NCI-H2029 (cell line): ENCODE measurements around the gene UEVLD.
"Not testable (repeated sequence)": the region's sequence is repeated elsewhere in the genome, so short reads cannot be mapped to it uniquely, and the experiment has no call there.

ENCODE experiments used
- DNase-seq: peaks from one replicate; lab custom pipeline; 2025; lab: John Stamatoyannopoulos, UW

UEVLD gene

DNA sequence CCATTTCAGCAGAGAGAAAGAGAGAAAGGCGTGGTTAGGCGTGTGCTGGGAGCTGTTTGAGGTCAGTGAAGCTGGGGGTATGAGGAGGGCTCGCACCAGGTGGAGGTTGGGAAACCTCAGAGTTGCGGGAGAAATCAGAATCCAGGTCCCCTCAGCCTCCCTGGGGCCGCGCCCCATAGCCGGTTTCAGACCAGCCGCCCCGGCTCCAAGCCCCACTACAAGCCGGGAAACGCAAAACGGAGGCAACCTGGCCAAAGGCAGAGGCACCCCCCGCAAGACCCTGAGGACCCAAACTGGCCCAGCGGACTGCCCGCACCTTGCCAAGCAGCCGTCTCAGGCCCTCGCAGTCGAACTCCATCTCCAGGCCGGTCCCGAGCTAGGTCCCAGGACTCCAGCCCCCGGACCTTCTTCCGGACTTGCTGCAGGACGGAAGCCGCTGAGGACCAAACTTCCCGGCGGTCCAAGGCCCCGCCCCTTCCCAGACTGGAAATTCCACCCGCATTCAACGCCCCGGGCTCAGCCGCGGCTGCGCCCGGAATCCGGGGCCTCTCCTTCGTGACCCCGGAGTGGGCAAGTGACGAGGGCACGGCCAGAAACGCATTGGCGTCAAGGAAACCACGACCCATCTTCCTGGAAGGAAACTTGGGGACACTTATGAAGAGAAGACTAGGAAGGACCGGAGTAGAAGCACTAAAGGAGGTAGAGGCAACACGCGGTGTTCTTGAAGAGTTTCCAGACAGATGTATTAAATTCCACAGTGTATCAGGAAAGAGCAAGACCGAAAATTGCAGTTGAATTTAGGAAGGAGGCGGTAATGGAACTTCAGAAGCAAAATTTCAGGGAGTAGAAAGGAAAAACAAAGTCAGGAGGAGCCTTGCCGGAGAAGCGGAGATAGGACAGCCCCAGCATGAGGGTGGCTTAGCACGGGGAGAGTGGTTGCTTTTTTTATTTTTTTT, at the start of gene UEVLD:
Gene UEVLD (minus strand): TSS at position 438 of the 956 bp plus-strand sequence. CDS start 80 bp downstream, at position 358.
- DNase-seq, result peak; percentile 55

DNA sequence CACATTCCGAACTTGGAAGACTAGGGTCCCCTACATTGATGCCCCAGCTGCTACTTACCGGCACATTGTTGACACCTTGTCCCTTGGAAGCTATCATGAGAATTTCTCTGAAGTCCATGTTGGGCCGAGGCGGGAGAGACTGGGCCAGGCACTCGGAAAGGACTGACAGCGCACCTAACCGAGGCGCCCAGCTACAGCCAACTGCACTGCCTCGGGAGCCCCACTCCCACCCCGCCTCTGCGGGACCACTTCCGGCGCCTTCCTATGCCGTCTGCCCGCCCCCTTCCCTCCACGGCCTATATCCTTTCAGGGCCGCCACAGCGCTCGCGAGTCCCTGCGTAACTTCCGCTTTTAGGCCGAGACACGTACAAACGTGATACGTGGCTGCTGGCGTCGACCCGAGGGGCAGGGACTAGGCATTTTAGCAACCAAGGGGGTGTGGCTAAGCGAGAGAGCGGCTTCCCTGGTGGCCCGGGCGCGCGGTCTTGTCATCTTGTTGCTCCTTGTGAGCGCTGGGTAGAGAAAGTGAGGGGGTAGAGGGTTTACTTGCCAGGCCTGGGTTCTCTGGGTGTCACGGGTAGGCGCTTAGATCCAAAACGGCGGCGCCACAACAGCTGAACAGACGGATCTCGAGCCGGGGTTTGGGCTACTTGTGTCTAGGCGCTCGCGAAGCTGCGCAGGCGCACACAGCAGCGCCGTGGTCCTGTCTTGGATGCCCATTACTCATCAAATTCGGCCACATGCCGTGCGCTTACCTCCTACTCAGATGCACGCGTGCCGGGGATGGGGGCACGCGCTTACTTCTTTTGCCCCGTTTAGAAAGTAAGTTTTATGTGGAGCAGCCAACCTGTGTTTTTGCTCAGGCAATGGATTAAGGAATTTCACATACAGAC, 45.9 kb upstream of the UEVLD start, which contains the start of gene SPTY2D1:
Gene SPTY2D1 (minus strand): TSS at position 203 of the 893 bp plus-strand sequence. CDS start 85 bp downstream, at position 118.
- DNase-seq, result peak; percentile 99

DNA sequence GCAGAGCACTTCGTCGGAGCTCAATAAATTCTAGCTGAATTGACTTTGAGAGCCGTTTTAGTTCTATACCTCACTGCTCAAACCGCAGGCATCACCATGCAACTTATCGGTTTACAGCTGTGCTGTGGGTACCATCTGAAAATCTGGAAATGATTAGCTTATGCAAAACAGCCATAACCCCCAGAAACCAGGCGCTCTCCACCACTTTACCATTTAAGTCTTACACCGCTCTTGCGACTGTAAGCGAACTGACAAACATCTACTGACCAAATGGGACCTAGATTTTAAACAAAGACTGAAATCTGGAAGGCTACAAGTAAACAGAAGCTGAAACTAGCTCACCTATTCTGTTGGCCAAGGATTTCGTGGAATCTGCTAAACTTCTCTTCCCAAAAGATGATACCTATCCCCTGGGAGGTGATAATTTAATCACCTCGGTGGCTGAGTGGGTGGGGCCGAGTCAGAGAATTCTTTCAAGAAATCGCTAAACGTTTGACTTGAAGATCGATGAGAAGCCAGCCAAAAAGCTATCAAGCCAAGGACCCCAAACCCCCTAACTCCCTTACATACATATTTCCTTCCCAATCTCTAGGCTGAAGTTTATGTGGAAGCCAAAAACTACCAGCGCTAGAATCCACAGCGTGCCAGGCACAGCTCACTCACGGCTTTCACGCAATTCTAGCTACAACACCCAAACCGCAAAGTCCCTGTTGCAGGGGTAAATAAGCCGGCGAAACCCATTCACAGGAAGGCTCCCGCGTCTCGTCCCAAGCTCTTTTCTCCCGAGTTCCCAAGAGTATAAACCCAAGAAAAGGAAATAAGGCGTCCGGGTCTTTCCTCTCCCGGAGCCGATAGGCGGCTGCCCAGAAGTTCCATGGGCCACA, 45.0 kb upstream of the UEVLD start:
- peak; percentile 2 for DNase-seq

DNA sequence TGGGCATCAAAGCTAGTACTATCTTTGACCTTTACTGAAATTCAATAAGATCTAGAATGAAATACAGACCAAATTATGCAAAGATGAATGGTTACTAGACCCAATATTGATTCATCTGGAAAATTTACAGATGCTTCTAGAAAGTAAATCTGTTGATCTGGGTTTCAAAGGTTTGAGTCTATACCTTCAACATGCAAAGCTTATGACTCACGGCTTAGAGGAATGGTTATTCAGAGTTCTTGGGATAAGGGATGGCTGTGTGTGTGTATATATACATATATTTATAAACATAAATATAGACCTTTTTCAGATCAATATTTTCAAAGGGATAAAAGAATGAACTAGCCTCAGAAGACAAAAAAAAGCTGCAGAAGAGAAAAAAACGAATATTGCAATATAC, 44.3 kb upstream of the UEVLD start:
- DNase-seq, result no peak

DNA sequence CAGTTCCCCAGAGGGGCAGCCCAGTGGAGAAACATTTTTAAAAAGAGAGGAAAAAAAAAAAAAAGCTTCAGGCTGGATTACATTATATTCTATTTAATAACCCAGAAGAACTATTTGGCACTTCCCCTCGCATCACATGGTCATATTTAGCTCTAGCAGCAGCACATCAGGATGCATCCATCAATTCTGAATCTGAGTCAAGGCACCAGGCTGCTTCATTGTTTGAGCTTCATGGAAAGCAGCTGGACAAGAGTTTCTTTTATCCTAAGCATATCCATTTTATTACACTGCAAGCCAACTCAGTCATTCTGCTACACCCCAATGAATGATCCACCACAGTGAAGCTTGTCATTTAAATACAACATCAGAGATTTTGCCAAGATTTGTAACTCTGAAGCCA, 35.6 kb upstream of the UEVLD start:
- no peak for DNase-seq

DNA sequence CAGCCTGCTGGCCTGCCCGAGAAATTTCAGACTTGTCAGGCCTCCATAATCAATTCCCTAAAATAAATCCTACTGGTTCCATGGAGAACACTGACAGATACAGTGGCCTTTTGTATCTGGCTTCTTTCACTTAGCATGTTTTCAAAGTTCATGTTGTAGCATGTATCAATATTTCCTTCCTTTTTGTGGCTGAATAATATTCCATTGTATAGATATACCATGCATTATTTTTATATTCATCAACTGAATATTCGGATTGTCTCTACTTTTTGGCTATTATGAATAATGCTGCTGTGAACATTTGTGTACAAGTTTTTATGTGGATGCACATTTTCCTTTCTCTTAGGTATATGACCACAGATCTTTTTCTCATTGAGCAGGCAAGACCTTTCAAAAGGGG, 35.2 kb upstream of the UEVLD start:
- no peak for DNase-seq

DNA sequence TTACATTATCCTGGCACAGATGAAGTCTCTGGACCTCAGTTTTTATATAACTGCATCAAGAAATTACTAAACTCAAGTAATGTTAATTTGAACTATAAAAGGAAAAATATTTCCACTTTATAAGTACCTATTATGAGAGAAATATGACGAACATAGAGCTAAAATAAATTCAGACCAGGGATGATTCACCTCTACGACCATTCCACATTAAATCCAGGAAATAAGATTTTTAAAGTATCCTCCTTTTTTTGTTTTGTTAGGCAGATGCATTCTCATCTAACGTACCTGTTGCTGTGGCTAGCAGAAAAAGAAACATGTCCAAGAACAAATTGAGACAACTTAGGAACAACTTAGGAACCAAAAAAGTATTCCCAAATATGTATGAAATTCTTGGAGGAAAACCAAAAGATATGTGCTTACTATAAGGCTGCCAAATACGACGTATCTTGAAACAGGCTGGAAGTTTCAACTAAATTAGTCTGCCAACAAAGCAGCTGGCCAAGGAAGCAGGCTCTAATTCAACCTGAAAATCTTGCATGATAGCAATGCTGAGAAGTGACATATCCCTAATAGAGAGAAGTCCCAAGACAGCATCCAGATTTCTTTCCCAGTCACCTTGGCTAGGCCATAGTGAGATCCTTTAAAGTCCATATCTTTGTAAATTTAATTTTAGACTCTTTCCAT, 29.9 kb upstream of the UEVLD start:
- no peak for DNase-seq

DNA sequence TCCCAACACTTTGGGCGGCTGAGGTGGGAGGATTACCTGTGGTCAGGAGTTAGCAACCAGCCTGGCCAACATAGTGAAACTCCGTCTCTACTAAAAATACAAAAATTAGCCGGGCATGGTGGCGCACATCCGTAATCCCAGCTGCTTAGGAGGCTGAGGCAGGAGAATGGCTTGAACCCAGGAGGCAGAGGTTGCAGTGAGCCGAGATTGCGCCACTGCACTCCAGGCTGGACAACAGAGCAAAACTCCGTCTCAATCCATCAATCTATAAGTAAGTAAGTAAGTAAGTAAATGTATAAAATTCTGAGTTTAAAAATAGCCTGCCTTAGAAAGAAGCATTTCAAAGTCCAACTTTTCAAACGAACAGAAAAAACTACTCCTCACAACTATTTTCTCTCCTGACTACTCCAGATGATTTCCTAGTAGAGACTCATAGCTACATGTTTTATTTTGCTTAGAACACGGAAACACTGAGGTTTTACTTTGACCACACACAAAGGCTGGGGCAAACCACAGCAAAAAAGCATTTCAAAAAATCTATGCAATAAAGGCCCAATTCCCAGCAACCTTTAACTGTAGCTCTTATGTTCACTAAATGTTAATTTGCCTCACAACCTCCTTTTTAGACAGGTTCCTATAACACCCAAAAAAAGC, 29.3 kb upstream of the UEVLD start:
- DNase-seq, result no peak

DNA sequence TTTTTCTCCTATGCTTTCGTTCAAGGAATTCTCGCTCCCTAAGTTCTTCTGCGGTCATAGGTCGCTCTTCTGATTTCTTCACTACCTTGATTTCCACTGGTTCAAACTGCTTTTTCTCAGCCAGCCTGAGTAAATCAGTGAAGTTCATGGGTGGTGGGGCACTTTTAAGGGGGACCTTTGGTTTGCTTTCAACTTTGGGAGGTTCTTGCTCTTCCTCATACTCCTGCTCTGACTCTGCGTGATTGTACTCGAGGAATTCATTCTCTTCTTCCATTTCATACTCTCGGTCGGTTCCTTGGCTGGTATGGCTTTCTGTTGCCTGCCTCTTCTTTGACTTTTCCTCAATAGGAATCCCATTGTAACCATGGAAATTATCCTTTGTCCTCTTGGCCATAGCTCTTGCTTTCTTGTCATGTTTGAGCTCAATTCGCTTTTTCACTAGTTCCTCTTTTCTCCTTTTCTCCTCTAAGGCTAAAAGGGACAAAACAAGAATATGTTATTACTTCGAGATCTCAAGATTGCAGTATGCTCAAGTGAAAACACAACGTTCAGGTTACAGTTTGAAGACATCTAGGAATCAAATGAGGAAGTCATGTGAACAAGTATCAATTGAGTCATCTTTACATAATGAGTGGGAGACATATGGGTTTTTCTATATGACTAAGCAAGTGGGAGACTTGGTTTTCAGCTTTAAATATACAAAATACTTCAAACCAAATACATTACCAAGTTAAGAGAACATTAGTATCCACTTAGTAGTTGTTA, 27.3 kb upstream of the UEVLD start:
- no peak for DNase-seq

DNA sequence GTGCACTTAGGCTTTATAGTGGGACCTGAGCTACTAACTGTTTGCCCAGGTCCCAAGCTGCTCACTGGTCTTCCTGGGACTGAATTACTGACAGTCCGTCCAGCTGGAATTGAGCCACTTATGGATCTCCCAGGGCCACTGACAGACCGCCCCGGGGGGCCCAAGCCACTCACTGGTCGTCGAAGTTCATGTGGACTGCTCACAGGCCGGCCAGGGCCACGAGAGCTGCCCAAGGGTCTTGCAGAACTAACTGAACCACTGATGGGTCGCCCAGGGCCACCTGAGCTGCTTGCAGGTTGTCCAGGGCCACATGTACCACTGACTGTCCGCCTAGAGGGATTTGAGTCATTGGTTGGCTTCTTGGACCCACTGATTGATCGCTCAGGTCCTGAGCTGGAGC, 26.1 kb upstream of the UEVLD start:
- DNase-seq, result no peak

DNA sequence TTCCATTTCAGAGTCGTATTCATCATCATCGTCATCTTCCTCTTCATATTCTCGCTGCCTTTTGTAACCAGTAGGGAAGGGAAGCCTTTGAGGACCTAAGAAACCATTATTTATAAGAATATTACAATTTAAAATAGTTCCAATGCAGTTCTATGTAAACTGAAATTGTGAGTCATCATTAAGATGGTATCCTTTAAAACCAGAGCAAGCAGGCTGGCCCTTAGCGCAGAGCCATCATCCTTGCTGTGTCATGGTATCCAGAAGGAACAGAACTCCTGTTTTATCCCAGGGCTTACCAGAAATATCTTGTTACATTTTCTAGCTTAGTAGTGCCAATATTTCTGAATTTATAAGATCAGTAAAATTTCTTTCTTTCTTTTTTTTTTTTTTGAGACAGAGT, 23.9 kb upstream of the UEVLD start:
- DNase-seq, result no peak

DNA sequence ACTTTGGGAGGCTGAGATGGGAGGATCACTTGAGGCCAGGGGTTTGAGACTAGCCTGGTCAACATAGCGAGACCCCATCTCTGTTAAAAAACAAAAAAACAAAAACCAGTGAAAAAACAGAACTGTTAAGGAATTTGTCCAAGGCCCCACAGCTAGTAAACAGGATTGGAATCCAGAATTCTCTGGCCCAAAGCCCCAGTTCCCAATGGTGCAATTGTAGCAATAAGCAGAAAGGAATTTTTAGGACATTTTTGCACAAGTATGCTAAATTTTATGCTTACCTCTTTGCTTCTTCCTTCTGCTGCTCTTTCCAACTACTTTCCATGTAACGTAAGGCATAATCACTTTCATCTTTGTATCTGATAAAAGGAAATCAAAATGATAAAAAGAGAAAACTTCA, 22.7 kb upstream of the UEVLD start:
- DNase-seq, result no peak

DNA sequence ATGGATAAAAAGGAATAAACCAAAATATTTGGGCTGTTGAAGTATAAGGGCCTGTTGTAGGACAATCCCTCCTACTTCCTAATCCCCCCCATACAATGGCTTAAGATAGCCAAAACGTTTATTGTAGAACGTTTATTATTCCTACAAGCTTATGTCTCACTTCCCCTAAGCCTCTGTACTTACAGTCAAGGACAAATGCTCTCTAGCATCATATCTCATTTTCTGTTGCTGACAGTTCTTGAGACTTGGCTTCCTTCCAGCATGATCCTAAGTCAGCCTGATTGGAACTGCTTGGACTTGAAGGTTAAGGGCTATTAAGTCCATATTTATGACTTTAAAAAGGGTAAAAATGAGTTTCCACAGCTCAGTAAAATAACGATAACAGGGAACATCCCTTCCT, 19.8 kb upstream of the UEVLD start:
- no peak for DNase-seq

DNA sequence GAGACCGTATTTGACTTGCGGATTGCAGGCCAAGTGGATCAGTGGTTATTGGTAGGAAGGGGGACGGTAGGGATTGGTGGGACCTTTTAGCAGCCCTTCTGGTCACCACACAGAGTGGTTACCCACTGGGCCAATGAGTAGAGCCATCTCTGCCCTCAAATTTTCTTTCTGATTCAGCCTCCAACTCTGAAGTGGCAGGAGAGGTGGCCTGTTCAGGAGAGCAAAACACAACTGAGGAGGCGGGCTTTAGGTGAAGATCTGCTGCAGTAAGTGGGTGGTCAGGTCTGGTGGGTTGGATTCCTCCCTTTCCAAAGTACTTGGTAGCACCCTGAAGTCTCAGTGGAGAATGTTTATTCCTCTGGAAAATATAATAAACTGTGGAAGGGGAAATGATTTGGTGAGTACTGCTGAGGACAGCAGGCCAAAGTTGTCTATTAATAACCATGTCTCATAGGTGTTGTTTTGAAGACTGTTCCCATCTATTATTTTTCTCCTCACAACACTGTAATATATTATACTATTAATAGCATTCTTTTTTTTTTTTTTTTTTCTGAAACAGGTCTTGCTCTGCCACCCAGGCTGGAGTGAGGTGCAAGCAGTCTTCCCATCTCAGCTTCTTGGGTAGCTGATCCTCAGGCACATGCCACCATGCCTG, 12.5 kb upstream of the UEVLD start:
- no peak for DNase-seq

DNA sequence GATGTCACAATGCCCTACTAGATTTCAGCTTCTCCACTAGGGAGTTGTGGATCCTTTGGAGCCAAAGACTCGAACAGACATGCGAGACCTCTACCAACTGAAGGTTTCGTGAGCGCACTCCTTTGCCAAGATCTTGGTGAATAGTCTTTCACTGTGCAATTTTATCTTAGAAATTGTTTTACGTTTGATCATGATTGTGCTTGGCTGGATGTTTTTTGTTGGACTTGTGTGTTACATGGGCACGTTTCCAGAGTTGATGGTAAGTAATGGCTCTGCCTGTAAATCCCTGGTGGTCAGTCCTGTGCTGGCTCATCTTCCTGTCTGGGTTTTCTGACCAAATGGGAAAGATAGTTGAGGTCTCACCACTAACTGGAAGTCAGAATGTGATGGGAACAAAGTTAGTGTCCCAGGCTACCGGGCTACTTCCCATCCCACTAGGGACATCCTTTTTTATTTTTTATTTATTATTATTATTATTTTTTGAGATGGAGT, 11.3 kb upstream of the UEVLD start, which contains the start of gene MISFA:
Gene MISFA (plus strand): TSS at position 51 of the 492 bp plus-strand sequence. CDS start 140 bp downstream, at position 191.
- DNase-seq, result no peak

DNA sequence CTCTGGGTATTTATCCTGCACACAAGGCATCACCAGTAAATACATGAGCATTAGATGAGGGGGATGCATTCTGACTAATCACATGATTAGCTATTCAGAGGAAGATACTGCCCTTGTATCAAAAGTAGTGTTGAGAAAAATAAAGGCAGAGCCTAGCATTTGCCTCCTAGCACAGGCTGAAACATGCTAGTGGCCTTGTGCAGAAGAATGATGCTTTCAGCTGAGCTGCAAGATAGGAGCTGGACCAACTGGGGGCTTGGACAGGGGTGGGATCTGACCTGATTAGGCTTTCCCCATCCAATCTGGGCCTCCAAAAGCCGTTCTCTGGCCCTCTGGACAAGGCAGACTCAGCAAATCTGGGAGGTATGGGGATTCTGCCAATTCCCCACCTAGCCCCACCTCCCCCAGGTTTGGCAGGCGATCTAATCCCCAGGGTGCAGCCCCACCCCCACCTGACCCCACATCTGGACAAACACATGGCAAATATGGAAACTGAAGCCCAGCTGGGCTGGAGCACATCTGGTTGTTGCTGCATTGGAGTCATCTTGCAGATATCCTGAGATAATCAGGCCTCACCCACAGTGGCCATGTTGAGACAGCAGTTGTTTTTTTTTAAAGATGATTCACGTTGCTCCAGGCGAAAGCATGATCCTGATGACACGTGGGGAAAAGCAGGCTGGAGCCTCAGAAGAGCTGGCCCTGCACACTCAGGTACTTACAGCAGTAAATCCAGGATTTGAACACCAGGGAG, 6.6 kb upstream of the UEVLD start:
- no peak for DNase-seq

DNA sequence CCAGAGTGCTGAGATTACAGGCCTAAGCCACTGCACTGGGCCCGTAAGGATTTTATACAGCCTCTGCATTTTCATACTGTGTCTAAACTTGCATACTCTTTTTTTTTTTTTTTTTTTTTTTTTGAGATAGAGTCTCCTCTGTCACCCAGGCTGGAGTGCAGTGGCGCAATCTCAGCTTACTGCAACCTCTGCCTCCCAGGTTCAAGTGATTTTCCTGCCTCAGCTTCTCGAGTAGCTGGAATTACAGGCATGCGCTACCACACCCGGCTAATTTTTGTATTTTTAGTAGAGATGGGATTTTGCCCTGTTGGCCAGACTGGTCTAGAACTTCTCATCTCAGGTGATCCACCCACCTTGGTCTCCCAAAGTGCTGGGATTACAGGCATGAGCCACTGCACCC, 5.6 kb upstream of the UEVLD start:
- not testable (repeated sequence) for DNase-seq

DNA sequence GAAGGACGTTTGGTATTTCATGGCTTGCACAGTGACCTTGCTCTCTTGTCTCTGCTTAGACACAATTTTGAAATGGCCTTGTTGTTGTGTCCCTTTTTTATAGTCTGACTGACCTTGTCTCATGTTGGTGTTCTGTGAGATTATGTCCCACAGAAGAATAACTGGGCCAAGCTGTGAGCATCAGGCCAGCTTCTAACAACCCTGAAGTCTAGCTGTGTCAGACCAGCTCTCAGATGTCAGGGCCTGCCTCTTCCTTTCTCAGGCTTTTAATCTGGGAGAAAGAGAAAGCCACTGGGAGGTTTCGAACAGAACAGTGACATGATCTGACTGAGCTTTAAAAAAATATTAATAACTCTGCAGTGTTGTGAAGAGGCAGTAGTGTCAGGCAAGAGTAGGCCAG, 2.0 kb upstream of the UEVLD start:
- DNase-seq, result no peak
